GM18873 (cell line): ENCODE data around the gene RERG.

Experiments
- ATAC-seq: cut with Tn5 transposase; IDR thresholded peaks from one replicate; pipeline ENCODE4 v1.9.1; 2021; ENCODE audit warnings: mild to moderate bottlenecking, moderate library complexity, moderate number of reproducible peaks; ENCODE audit not compliant: unreplicated experiment, low FRiP score

RERG gene

DNA sequence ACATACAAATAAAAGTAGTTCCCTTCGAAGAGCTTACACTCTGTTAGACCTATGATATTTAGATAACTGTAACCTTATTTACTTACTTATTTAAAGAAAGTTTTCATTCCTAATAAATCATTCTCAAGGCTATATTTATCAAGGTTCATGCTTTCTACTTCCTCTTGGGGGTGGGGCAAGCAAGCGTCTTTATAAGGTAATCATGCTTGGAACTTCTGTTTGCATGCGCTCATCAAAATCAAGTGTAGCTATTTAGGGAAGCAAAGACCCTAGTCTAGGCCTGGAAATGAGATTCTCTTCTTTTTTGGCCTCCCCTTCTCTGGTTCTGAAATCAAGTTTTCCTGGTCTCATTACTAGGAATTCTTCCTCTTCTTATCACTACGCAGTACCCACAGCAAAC lies 766 bp downstream of the RERG start:
- no peak for ATAC-seq

DNA sequence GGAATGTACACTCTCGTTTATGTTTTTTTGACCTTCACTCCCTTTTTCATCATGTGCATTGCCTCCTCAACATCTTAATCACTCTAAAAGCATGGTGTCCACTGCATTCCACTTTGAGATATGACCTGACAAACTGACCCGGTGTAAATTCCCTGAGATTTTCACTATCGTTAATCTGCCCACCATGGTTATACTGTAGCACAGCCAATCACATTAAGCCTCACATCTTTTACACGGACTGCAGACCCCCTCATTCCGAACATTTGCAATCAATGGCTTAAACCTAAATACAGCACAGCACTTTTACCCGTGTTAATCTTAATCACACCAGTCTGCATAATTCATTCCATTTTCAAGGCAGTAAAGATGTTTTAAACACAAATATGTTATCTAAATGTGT lies 2.4 kb downstream of the RERG start:
- ATAC-seq: no peak

DNA sequence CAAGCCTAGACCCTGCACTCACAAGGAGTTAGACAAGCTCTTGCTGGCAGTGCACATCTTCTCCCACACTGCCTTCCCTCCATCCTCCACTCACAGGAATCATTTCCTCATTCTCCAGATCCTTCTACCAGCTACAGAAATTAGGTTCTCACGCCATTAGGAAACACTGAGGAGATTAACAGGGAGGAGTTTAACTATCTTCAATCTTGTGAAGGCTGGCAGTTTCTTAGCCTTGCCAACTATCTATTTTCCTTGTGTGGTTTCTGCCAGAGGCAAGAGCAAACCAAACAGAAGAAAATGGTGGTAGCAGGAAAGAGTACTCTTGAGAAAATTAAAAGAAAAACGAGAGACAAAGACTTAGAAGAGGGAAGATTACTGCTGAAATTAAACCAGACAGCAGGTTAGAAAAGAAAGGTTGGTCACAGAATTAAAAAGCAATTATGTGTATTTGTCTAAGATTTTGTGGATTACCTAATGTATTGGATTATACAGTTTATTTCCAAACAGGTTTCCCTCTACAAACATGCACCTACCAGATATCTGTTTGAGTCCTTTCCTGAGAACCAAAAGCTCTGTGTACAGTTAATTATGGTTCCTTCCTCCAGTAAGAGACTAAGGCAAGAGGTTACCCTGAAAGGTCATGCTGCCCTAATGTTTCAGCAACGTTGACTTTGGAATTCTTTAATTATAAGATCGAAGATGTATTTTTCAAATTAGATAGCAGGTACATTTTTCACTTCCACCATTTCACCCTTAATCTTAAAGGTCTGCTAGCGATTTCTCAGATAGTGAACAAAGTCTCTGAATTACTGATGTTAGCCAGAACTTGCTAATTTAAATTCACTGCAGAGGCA lies 5.0 kb downstream of the RERG start:
- no peak for ATAC-seq

DNA sequence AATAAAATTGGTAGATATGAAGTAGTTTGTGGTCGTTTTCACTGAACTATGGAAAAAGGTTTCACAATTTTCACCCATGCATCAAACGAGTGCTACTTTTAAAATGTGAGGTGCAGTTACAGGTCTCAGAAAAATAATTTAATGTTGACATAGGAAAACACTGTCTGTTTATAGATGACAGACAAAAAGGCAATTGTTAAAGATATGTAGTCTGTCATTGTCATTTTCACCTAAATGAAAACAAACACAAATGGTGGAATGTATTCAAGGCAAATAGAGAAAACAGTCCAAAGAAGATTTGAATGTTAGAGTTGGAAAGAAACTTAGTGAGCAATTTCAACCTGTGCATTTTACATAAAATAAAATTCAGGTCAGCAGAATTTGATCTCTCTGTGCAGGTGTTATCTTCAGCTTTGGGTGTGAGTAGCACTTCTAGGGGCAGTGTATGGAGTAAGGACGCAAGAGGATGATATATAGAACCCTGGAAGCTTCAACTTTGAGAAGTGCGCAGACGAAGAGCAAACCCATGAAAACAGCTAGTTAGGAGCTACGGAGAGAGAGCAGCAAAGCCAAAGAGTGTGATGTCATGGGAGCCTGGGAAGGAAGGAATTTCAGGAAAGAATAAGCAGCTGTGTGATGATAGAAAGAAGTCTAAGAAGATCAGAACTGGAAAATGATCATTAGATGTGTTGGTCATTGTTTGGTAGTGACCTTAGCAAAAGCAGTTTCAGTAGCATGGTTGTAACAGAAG lies 6.2 kb downstream of the RERG start:
- no peak for ATAC-seq

GRCh38 chr12:15212930-15213329 lies 8.3 kb downstream of the RERG start:
- ATAC-seq: no peak

- ATAC-seq: no peak
Observed at GRCh38 chr12:15209782-15210181, 11.4 kb downstream of the RERG start.

DNA sequence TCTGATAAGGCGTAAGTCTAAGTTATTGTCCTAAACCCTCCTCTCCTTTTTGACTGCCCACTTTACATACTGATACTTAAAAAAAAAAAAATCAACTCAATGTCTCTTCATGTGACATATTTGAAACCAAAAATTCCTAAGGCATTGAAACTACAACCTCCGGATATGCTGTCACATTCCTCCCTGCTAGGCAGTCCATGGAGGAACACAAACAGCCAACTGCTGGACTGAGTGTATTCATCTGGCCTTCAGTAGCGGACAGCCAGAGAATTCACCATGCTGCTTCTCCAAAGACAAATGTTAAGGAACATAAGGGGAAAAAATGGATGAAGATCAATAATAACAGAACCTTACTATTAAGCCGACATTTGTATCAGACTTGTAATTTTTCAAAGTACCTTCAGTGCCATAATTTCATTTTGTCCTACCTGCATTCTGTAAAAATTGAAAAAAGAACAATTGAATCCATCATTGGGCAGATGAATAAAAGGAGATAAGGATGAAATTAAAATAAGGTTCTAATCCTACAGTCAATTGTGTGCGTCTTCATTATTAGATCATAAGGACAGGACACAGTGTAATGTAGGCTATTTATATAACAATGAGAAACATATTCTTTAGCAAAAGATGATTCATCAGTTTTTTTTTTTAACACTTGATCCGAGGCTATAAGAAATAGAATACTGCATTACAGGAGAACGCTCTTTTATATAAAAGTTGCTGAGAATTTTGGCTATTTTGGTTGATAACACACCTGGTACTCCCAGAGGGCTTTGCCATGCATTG lies 12.2 kb downstream of the RERG start:
- no peak for ATAC-seq

GRCh38 chr12:15208140-15208539 lies 13.1 kb downstream of the RERG start:
- ATAC-seq: no peak

- ATAC-seq: no peak
Observed at GRCh38 chr12:15206831-15207389, 14.3 kb downstream of the RERG start.

- ATAC-seq: no peak
Observed at GRCh38 chr12:15206338-15206737, 14.9 kb downstream of the RERG start.

- ATAC-seq: no peak
Observed at GRCh38 chr12:15205341-15206010, 15.7 kb downstream of the RERG start.

- ATAC-seq: no peak
Observed at GRCh38 chr12:15201456-15201855, 19.8 kb downstream of the RERG start.

- ATAC-seq: no peak
Observed at GRCh38 chr12:15201056-15201455, 20.2 kb downstream of the RERG start.

DNA sequence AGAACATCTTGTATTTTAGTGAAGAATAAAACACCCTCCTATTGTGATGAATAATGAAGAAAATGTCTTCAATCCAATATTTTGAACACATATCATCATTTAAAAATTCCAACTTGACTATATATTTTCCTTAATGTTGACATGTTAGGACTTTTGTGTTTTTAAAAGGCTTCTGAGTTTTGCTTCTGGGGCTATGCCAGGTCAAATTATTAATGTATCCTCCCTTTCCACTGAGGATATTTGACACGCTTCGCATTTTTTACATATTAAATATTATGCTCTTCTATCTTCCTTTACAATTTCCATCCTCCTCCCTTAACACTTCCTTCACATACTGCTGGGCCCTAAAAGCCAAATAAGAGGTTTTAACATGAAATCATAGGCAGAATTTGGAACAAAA lies 20.6 kb downstream of the RERG start:
- ATAC-seq: no peak

GRCh38 chr12:15199930-15200329 lies 21.3 kb downstream of the RERG start:
- ATAC-seq: no peak

GRCh38 chr12:15196678-15197505 lies 24.3 kb downstream of the RERG start:
- ATAC-seq: no peak

- ATAC-seq: no peak
Observed at GRCh38 chr12:15196221-15196620, 25.0 kb downstream of the RERG start.

DNA sequence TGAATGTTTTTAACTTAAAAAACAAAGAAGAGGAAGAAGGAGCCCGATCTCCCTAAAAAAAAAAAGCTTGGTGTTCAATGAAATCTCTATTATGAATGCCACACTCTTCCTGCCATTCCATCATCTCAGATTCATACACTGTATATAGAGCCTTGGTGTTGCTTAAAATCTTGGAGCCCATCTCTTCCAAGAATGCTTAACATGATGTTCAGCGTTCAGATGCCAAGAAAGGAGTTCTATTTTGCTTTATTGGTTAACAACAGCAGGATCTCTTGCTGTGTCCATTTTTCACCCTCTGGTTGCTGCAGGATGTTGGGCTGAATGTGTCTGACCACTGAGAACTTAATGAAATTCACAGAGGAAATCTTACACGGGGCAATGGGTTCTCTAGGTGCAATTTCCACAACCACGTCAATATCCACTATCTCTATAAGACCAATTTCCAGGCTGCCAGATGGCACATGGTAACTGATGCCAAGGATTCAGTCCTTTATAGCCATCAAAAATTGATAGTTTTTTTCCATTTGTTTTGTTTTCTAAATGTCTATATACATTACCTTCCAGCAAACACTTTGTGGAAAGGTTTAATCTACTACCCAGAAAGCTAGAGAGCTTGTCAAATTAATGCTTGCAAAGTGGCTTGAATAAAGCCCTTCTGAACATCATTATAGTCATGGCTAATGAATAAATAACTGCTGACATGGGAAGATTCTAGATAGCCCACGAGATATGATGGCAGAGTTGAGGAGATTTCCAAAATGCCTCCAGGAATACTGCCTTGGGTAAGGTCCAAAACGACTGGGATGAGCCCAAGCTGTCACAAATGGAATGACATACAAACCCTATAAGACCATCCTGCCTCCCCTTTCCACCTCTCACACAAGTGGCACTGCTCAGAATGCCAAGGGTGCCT lies 26.5 kb downstream of the RERG start:
- ATAC-seq: no peak
